HG02840 (cell line): ENCODE results near the gene ADGRB2.
"Not testable (repeated sequence)": the region's sequence is repeated elsewhere in the genome, so short reads cannot be mapped to it uniquely, and the experiment has no call there.

Source experiments
- ATAC-seq: cut with Tn5 transposase; IDR thresholded peaks from one replicate; pipeline ENCODE4 v1.9.1; 2021; ENCODE audit warnings: mild to moderate bottlenecking, moderate library complexity, moderate number of reproducible peaks; ENCODE audit not compliant: unreplicated experiment, low FRiP score

Gene ADGRB2

DNA sequence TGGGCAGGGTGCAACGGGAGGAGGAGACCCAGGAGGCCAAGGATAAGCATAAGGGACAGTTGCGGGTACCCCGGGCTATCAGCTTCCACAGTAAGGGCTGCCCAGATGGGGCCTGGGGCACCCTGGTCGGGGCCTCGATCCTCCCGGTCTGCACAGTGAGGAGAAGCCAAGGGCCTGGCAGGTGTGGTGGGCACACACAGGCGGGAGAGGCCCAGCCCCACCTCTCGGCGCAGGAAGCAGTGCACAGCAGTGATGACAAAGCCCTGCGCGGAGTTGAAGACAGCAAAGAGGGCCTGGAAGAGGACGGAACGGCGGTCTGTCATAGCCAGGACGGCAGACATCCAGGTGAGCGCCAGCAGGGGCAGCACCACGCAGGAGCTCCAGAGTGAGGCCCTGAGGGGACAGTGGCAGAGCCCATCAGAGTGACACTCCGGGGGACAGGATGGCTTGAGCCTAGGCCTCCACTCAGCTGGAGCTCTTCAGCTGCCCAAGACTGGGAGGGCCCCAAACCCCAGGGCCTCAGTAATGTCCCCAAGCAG is 31.3 kb downstream of the ADGRB2 start:
- ATAC-seq, result no peak

- no peak for ATAC-seq
Observed at GRCh38 chr1:31732343-31732742, 31.8 kb downstream of the ADGRB2 start.

- ATAC-seq, result no peak
Observed at GRCh38 chr1:31731049-31731565, 33.0 kb downstream of the ADGRB2 start.

DNA sequence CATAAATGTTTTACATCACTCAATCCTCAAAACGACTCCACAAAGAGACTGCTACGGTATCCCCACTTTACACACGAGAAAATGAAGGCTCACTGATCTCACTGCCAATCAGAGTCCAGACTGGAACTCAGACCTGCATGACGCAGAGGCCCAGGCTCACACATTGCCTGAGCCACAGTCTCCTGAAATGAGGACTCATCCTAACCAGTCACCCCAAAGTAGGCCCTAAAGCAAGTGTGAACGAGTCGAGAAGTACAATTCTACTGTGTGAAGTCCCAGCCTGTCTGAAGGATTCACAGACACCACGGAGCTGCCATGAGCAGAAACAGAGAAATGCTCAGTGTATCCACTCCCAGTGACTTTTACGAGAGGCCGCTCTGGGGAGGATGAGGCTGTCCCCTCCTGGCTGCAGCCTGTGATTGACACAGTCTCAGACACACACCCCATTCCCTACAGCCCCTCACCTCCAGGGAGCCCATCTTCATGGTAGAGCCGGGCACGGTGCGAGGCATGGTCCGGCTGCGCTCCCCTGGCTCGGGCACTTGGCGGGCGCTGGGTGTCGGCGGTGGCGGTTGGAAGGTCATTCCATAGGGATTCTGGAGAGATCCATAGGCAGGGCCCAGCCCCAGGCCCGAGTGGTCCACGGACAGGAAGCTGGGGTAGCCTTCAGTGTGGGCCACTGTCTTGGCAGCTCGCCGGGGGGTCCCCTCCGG is 33.6 kb downstream of the ADGRB2 start:
- ATAC-seq, result no peak

DNA sequence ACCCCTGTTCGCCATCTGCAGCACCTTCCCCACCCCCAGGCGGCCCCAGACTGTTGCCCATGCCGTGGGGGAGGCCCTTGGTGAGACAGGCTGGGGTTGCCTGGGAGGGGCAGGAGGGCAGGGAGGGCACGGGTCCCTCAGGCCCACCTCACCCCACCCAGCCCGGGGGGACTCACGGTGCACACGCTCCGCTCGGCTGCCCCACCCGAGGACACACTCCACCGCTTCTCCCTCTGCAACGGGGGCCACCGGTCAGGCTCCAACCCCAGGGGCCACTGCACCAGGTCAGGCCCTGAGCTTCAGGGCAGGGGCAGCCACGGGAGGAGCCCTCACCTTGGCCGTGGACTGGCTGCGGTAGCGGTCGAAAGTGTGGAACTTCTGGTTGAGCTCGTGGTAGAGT is 36.3 kb downstream of the ADGRB2 start:
- ATAC-seq, result no peak

GRCh38 chr1:31727195-31727594 is 36.9 kb downstream of the ADGRB2 start:
- no peak for ATAC-seq

DNA sequence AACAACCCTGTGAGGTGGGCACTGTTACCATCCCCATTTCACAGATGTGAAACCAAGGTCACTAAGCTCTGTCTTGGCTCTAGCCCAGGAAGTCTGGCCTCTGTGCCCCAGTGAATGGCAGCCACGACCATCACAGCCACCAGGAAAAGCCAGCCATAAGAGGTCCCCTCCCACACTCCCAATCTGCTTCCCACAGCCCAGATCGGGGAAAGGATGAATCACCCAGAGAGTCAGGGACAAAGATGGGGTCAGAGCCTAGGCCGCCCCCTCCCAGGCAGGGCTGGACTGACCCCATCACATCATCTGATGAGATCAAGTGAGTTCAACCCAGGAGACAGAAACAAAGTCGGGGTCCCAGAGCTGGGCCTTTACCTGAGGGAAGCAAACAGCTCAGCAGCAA is 37.4 kb downstream of the ADGRB2 start:
- ATAC-seq, result no peak

DNA sequence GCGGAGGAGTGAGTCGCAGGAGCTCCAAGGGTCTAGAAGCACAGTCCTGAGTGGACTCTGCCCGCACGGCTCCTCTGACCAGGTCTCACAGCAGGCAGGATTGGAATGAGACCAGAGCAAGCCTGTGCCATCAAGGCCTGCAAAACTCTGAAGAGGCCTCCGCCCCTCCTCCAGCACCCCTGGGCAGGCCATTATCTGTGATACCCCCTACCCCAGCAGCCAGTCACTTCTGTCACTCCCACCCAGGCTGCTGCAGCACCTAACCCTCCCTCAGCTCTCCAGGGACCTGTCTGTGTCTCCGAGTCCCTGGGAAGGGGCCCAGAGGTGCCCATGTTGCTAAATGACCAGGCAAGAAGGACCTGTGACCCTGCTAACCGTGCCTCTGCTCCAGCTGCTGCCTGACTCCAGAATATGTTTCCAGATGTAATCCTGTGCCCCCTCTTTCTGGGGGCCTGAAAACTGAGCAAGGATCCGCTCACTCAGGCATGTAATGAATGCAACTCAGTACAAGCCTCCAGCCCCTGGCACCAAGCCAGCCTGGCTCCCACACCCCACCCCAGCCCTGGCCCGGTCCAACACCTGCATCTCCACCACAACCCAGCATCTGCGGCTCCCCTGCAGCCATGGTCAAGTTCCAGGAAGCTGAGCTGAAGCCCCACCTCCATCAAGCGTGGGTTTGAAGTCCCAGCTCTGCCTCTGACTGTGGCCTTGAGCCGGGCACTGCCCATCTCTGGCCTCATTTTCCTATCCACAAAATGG is 38.2 kb downstream of the ADGRB2 start:
- no peak for ATAC-seq

- no peak for ATAC-seq
Observed at GRCh38 chr1:31725134-31725533, 39.0 kb downstream of the ADGRB2 start.

GRCh38 chr1:31723828-31724359 is 40.2 kb downstream of the ADGRB2 start:
- ATAC-seq, result no peak

DNA sequence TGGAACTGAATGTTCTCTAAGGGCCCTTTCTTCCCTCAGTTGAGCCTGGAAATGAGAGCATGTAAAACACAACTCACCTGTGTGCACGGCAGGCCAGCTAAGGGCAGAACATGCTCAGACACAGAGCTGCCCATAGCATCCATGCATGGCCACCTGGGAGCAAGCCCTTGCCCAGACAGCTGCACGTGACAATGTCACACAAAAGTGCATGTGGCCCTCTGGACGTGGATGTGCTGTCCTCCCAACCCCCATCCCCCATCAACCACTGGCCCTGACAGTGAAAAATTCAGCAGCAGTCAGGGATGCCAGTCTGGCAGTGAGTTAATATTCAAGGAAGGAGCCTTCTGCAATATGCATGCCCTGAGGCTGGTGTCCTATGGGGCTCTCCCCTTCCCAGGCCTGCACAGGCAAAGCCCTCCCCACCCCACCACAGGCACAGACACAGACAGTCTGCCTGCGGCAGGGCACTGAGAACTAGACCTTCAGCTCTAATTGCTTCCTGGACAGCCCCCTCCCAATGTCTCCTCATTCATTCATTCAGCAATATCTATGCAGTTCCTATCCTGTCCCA is 45.7 kb downstream of the ADGRB2 start:
- no peak for ATAC-seq

GRCh38 chr1:31717341-31717740 is 46.8 kb downstream of the ADGRB2 start:
- ATAC-seq, result no peak

DNA sequence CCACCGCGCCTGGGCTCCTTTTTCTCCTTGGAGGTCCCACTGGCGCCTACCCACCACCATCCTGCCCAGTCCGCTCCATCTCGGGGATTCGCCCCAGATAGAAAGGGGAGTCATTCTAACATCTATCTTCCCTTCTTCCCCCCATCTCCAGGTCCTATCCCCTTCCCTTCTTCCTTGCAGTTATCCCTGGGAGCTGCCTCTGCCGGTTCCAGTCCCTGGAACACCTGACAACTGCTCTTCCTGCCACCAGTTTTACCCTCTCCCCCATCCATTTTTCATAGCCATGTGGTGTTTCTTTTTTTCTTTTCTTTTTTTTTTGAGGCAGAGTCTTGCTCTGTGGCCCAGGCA is 48.3 kb downstream of the ADGRB2 start:
- ATAC-seq, result no peak

DNA sequence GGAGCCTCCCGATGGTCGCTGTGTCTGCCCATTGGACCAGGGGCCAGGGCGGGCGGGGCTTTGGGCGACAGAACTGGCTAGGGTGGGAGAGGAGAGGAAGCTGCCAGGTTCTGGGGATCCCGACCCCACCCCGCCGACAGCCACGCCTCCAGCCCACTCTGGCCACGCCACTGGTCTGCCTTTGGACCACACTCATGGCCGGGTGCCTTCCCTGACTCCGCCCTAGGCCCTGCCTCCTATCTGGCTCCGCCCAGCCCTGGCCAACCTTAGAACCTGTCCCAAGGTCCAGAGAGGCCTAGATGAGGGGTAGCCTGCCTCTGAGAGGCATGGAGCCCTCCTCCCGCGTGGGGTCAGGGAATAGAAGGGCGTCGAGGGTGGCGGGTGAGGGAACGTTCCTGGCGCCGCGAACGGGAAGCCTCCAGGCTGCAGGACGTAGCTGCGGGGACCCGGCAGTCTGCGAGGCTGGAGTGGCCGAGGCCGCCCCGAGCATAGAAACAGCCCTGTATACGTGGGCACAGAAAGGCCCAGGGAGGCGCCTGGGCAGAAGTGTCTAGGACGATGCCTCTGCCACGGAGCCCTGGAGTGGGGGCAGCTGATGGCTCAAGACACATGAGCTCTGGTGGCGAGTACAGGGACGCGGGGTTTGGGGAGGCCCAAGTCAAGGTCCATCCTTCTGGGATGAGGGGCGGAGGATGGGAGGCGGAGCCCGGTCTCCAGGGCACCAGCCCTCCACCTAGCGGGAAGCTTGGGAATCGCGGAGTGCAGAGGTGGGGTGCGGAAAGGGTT is 48.9 kb downstream of the ADGRB2 start:
- ATAC-seq, result no peak

DNA sequence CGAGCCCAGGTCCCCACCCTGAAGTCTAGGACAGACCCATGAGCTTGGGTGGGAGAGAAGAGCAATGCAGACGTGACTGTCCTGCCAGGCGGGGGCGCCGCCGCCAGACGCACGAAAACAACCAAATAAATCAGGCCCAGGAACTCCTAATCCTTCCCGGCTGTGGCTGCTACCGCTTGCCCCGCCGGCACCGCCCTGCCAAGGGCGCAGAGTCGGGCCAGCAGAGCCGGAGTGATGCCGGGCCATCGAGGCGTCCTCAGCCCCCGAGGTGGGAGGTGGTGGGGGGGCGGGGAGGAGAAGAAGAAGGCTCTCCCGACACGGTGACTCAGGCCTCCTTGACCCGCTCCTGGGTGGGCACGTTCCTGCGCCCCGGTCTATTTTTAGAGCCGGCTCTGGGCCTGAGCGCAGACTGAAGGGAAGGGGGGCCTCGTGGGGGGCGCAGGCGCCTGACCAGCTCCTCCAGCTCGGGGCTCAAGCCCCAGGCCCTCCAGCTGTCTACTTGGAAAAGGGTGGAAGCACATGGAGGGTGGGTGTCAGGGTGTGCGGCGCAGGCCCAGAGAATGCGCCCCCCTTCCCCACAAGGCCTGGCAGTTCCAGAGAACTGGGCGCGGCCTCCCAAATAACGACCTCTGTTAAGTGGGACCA is 49.6 kb downstream of the ADGRB2 start:
- no peak for ATAC-seq

GRCh38 chr1:31712630-31713029 is 51.5 kb downstream of the ADGRB2 start:
- no peak for ATAC-seq

GRCh38 chr1:31712068-31712467 is 52.1 kb downstream of the ADGRB2 start:
- ATAC-seq, result no peak

- no peak for ATAC-seq
Observed at GRCh38 chr1:31708324-31708723, 55.8 kb downstream of the ADGRB2 start.

DNA sequence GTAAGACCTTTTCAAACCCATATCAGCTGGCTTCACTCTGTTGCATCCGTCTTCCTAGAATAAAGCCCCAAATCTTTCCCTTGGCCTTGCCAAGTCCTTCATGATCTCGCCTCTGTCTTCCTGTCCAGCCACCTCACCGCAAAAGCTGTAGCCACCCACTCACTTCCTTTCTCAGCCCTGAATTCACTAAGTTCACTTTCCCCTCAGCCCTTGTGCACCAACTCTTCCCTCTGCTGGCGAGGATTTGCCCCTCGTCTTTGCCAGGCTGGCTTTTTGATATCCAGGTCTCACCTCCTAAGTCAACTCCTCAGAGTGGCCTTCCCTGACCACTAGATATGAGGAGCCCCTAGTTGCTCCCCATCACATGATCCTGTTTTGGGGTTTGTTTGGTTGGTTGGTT is 56.4 kb downstream of the ADGRB2 start:
- no peak for ATAC-seq

GRCh38 chr1:31707059-31707600 is 57.0 kb downstream of the ADGRB2 start:
- ATAC-seq, result not testable (repeated sequence)
